Epidermal melanocyte (primary cell): ENCODE measurements around the gene SLC35B1.
A peak's percentile ranks its signal among the peaks of the same experiment; 100 is the strongest.

Source experiments
- DNase-seq: peaks from one replicate; pipeline ENCODE4 v3.0.0; 2011; ENCODE audit warnings: low spot score; ENCODE audit not compliant: insufficient read length

SLC35B1 gene

DNA sequence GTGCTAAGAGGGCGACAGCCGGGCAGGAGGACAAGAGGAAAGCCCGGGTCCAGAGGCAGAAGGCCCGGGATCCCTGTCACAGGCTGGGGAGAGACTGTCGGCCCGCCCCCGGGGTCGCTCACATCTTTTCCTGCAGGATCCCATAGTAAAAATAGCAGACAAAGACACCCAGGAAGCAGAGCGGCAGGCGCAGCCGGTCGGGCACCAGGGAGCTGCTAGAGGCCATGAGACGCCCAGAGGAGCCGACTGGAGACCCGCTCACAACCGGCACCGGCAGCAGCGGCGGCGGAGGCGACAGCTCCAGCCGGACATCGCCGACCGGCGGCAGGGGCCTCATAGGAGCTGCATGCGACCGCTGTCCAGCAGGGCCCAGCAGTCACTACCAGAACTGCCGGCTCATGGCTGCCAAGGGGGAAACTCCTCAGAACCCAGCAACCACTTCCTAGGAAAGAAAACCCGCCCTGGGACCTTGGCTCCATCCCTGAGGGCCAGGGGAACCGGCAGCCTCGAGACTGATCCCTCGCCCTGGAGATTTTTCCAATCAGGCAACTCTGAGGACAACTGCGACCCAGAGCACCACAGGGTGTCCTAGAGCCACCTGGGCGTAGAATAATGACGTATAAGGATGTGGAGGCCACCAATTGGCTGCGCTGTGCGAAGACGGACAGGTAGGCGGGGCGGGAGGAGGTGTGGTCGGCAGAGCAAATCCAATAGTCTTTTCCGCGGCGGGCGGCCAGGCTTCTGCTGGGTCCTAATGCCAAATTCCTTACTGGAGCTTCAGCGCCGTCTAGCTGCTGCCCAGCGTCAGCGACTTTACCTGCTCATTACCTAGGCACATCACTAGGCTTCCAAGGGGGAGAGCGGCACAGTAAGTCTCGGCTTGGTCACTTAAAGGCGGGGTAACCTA lies at the start of gene SLC35B1:
Gene SLC35B1 (minus strand): TSS at position 357 of the 907 bp plus-strand sequence. CDS start 131 bp downstream, at position 226.
- DNase-seq = peak; percentile 99

GRCh38 chr17:49757151-49757777 lies 49.5 kb upstream of the SLC35B1 start:
- no peak for DNase-seq

DNA sequence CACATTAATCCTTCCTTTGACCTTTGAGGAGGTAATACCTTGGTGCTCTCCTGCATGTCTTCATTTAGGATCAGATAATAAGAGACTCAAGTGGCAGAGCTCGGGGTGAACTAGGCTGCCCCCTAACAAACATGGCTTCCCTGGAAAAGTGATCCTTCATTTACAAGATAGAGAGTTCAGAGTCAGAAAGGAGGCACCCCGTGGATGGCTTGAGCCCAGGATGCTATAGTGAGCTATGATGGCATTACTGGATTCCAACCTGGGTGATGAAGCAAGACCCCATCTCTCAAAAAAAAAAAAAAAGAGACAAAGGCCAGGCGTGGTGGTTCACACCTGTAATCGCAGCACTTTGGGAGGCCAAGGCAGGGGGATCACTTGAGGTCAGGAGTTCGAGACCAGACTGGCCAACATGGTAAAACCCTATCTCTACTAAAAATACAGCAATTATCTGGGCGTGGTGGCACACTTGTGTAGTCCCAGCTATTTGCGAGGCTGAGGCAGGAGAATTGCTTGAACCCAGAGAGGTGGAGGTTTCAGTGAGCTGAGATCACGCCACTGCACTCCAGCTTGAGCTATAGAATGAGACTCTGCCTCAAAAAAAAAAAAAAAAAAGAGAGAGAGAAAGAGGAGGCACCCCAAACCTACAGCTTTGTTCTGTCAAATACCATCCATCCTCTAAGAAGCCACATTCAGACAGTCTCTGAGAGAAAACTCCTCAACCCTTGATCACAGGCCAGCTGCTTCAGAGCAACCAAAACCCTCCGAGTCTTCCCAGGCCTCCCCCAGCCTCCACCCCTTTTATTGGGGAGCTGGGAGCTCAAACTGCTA lies 48.8 kb upstream of the SLC35B1 start:
- DNase-seq = no peak

GRCh38 chr17:49755663-49756283 lies 48.0 kb upstream of the SLC35B1 start:
- no peak for DNase-seq

- DNase-seq = no peak
Observed at GRCh38 chr17:49753959-49754391, 46.2 kb upstream of the SLC35B1 start.

- no peak for DNase-seq
Observed at GRCh38 chr17:49752508-49752907, 44.7 kb upstream of the SLC35B1 start.

- no peak for DNase-seq
Observed at GRCh38 chr17:49749730-49750129, 42.0 kb upstream of the SLC35B1 start.

DNA sequence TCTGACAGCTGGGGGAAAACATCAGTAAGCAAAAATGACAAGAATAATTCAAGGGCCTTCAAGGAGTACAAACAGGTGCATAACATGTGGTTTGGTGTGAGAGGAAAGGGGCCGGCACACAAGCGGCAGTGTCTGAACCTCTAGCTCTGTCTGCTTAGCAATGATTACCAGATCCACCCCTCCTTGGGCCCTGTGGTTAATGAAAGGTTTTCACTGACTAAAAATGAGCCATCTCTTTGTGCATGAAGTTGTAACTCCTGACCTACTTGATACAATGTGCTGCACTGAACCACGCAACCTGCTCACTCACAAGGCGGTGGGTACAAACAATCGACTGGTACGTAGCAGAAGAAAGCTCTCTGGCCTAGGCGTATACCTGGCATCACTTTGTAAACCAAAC lies 41.0 kb upstream of the SLC35B1 start:
- DNase-seq = no peak

GRCh38 chr17:49748223-49748622 lies 40.5 kb upstream of the SLC35B1 start:
- no peak for DNase-seq

DNA sequence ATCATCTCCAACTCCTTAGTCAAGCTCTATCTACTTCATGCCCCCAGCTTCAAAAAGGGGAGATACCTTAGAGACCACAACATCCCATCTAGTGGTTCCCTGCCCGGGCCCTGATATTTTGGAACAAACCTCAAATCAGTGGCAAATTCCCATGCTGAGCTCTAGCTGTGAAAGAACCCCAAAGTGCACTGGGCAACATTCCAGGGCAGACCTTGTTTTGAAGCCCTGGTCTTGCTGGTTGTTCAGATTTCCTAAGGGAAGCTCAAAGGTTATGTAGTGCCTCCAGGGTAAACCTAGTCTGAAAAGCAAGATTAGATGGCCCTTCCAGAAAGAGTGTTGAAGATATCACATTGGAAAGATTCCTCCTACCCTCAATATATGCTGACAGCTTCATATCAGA lies 39.9 kb upstream of the SLC35B1 start:
- no peak for DNase-seq

GRCh38 chr17:49746791-49747490 lies 39.2 kb upstream of the SLC35B1 start:
- DNase-seq = no peak

DNA sequence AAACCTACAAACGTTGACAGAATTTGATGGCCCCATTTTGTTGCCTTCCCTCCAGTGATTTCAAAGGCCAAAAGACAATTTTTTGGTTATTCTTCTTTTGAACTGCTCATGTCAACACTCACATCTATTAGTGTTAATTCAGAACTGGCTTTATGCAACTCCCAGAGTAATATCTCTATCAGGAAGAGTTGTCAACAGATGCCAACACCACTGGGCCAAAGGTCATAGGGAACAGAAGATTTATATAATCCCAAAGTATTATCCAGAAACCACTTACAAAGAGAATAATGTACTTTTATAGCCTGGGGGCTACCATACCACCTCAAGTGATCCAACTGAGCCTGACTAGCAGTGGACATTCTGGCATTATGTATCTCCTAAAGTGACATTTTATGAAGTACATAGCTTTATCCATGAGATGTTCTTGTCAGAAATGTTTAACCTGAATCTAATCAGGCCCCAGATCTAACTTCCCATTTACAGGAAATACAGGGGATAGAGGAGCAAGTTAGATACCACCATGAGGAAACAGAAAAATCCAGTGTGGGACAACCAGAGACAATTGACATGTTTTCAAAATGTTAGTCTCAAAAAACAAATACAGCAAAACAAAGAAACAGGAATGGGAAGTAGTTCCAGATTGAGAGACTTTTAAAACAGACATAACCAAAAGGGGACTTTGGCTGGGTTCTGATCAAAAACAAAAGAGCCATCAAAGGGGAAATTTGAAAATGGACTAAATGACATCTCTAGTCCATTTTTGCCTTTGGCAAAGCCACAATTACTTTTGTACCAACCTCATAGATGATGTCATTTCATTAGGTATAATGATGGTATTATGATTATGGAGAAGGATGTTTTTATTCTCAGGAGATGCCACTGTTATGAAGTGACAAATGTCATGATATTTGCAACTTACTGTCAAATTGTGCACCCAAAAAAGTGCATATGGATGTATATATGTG lies 37.7 kb upstream of the SLC35B1 start:
- DNase-seq = no peak

DNA sequence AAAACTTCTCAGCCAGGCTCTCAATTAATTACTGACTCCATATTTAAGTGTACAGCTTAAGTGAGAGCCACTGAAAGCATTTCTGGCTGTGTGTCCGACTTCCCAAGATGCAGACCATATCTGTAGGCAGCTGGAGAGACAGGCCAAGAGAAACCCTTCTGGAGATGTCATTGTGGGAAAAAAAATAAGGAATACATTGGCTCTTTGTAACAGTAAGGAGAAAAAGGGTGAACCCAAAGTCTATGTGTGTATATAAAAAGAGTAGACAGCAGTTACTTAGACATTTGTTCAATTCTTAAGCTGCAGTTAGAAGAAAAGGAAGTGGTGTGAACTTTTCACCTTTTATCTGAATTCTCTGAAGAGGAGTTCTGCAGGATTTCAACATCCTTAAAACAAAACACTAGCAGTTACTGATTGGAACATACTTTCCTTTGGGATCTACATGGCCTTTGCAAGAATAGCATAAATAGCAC lies 34.4 kb upstream of the SLC35B1 start:
- no peak for DNase-seq

- no peak for DNase-seq
Observed at GRCh38 chr17:49741692-49742076, 33.9 kb upstream of the SLC35B1 start.

DNA sequence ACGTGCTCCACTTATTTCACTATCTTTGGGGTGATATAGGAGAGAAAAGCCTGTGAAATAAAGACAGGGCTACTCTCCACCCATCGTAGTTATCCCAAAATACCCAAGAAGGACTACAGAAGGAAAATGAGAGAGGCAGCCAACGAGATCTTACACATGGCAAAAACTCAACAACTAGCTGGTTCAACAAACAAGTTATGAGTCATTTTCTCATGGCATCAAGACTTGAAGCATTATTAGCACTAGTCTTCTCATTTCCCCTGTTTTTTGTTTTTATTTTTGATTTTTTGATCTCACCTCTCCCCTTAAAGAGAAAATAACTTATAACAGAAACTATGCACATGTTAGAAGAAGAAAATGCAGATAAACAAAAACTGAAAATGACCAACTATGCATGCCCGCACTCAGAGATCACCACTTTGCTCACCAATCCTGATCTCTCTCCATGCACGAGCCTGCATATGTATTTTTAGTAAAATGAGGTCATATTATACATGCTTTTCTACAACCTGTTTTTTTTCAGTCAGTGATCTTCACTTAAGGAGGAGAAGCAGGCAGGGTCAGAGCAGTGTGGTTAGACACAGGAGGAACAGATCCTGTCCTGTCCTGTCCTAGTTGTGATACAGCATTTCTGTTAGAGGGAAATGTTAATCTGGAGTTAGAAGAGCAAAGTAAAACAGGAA lies 33.4 kb upstream of the SLC35B1 start:
- DNase-seq = no peak

DNA sequence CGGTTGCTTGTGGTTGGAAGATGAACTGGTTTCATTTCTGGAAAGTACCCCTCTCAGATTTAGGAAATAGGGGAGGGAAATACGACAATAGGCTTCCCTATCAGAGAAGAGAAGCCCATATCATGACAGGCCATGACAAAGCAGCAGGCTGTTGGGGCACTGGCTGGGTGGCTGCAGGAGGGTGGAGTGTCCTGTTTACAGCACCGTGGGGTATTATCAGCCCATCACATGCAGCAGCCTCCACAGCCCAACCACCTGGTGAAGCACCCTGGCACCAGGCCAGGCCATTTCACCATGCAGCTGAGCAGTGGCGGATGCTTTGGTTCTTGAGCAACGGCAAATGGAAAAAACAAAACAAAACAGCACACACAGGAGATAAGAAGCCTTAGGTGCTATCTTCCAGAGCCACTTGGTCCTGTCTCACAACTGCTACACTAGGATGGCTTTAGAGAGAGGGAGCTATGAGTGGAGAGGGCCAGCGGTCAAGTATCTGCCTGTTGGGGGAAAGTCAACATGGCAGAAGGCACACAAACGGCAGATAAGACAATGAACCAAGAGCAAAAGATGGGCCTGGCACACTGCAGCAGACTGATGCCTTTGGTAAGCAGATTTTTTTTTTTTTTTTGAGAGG lies 32.0 kb upstream of the SLC35B1 start:
- no peak for DNase-seq

- DNase-seq = no peak
Observed at GRCh38 chr17:49738456-49739163, 30.8 kb upstream of the SLC35B1 start.
